ENCODE data around the gene ERC2. TPM values are rescaled to one million over a fixed set of nuclear protein-coding genes. Genes with fewer than 3 reads are reported as not detected.

ERC2 gene
- total and polyA plus RNA-seq, 2 donors (not counting 3 experiments of a cell fraction or from before 2014, with no cell fraction given) = 5.6 to 15.5 TPM

GRCh38 chr3:55902221-55902900 is 565.9 kb downstream of the ERC2 start:
- dilution Hi-C loops (cut with MboI; ENCODE audit: extremely low pct_ligation_motif_present, low sequenced_read_pairs) (no loop called here), intact Hi-C loops (cut with micrococcal nuclease) (no loop called here)
- no peaks in the 10 kb centered on the region for H3K36me3 ChIP-seq (ENCODE audit: control insufficient read depth in 2 of 2, extremely low read depth in 1 of 2, insufficient read depth in 2 of 2, low read length in 2 of 2)
- ChIA-PET CTCF (interaction anchor here (1.6 kb wide), 1 partner anchor 349 kb away, joined by 5 read pairs; no protein-coding TSS in a partner anchor), POLR2A (no interaction called here)
- BruUV-seq (replicated peaks) = no TSS peak
- peaks cover 3% of the 10 kb centered on the region for H3K4me1 ChIP-seq (ENCODE audit: control insufficient read depth, extremely low read depth, insufficient read depth, low read length)
- no peaks in the 10 kb centered on the region for H4K20me1 ChIP-seq (replicated peaks; ENCODE audit: control insufficient read depth, extremely low read depth, insufficient read depth, low read length)
- FAIRE-seq = no peak
- no peaks in the 10 kb centered on the region for H3K9me1 ChIP-seq (replicated peaks; ENCODE audit: control insufficient read depth, extremely low read depth, insufficient read depth, low read length)
- H3K27me3 ChIP-seq (ENCODE audit: control insufficient read depth in 2 of 2, insufficient read depth in 2 of 2, low read length in 2 of 2) = no peaks in the 10 kb centered on the region
- no peak overlapping the region for H3K4me3 ChIP-seq (replicated peaks in 1 of 3; ENCODE audit: insufficient read depth in 1 of 3, low read depth in 1 of 3, low read length in 3 of 3)
- H3K27ac ChIP-seq (ENCODE audit: insufficient read depth, low read depth, low read length) = no peak overlapping the region
- H3K79me2 ChIP-seq (ENCODE audit: control insufficient read depth, insufficient read depth, low read length) = no peaks in the 10 kb centered on the region
- no peaks in the 10 kb centered on the region for H3K9me3 ChIP-seq (replicated peaks; ENCODE audit: control insufficient read depth, insufficient read depth, low read length)
- no peak overlapping the region for H3K4me2 ChIP-seq (ENCODE audit: insufficient read depth, low read length)
- H3K9ac ChIP-seq (replicated peaks; ENCODE audit: extremely low read depth, insufficient read depth, low read length) = no peak overlapping the region
- no peak for DNase-seq (ENCODE audit: low read depth, low spot score)
- no peak for TF ChIP-seq GATA2 (IDR thresholded peaks at IDR 0.05; ENCODE audit: insufficient read depth, insufficient read length, low read depth, low read length)
- TF ChIP-seq POLR2AphosphoS5 (IDR thresholded peaks at IDR 0.05; ENCODE audit: insufficient read depth, low read depth, low read length) = no peak
- TF ChIP-seq MAX (IDR thresholded peaks at IDR 0.05; ENCODE audit: insufficient read depth, insufficient read length) = no peak
- TF ChIP-seq POLR2A (IDR thresholded peaks at IDR 0.05; ENCODE audit: low read depth, low read length) = no peak
- TF ChIP-seq EZH2 (IDR thresholded peaks at IDR 0.05; ENCODE audit: borderline replicate concordance, low read depth, low read length, severe bottlenecking) = no peak
- no peak for TF ChIP-seq FOS (IDR thresholded peaks at IDR 0.05; ENCODE audit: borderline replicate concordance, insufficient read depth, low read length)
- no peak for TF ChIP-seq CTCF (IDR thresholded peaks at IDR 0.05; ENCODE audit: extremely low read depth in 1 of 2, insufficient read depth in 1 of 2, low read depth in 1 of 2, low read length in 2 of 2)
- no peak for TF ChIP-seq JUN (IDR thresholded peaks at IDR 0.05; ENCODE audit: borderline replicate concordance, insufficient read depth, insufficient read length, low read depth)
- TF ChIP-seq MYC (IDR thresholded peaks at IDR 0.05; ENCODE audit: low read depth, low read length) = no peak
- no peak overlapping the region for H2AFZ ChIP-seq (ENCODE audit: low read depth, low read length)
